Activated CD4-positive, alpha-beta T cell treated with anti-CD3 and anti-CD28 coated beads, Interleukin-2, amount 10 ng/mL, durations not matched to agents 24 days and 14 days (primary cell): Measurements from ENCODE around the gene DNPH1. TPM values are rescaled to one million over a fixed set of nuclear protein-coding genes. Genes with fewer than 3 reads are reported as not detected.

Experiments used
- DNase-seq: peaks from one replicate; pipeline ENCODE4 v3.0.0; 2022
- H3K27ac Mint-ChIP-seq: one replicate; pipeline ENCODE4 v1.8.0; 2022; ENCODE audit warnings: mild to moderate bottlenecking, mixed read lengths
- H3K27me3 Mint-ChIP-seq: one replicate; pipeline ENCODE4 v1.8.0; 2022; ENCODE audit warnings: mixed read lengths
- H3K36me3 Mint-ChIP-seq: one replicate; pipeline ENCODE4 v1.8.0; 2022; ENCODE audit warnings: low read depth, mild to moderate bottlenecking, mixed read lengths
- H3K4me1 Mint-ChIP-seq: one replicate; pipeline ENCODE4 v1.8.0; 2021; ENCODE audit warnings: mixed read lengths
- H3K4me3 Mint-ChIP-seq: one replicate; pipeline ENCODE4 v1.8.0; 2022; ENCODE audit warnings: mild to moderate bottlenecking, moderate library complexity, mixed read lengths
- H3K9me3 Mint-ChIP-seq: one replicate; pipeline ENCODE4 v1.8.0; 2021; ENCODE audit warnings: mixed read lengths
- intact Hi-C: fragments of 100-400 bp; cut with micrococcal nuclease; formaldehyde crosslinking; loops from one replicate; pipeline ENCODE4 v1.15.1; 2023
- total RNA-seq: library from RNA; stranded (reverse); gene quantifications from 2 replicates; pipeline ENCODE4 v1.2.3, GENCODE V29; 2022

DNPH1 gene
- total RNA-seq, 1 donor from 2014 or later: 78.9 TPM

- Mint-ChIP-seq H3K4me1 (peaks cover 36% of the 10 kb centered on the region), H3K9me3 (no peaks in the 10 kb centered on the region), H3K36me3 (peaks cover 40% of the 10 kb centered on the region), H3K27me3 (no peaks in the 10 kb centered on the region), H3K4me3 (peak overlapping the region; percentile 94), H3K27ac (peak overlapping the region; percentile 94)
- intact Hi-C loops: no loop called here
- no peak for DNase-seq
Measured at GRCh38 chr6:43183441-43183840, 45.8 kb downstream of the DNPH1 start.

GRCh38 chr6:43181942-43182860 lies 47.1 kb downstream of the DNPH1 start, which contains the start of gene CUL9:
Gene CUL9 (plus strand): TSS chr6:43182196. CDS start chr6:43184311, 2,115 bp downstream.
- intact Hi-C loops: loop anchor here (1.0 kb wide), 1 partner anchor 8 kb away; no protein-coding TSS in a partner anchor
- H3K27me3 Mint-ChIP-seq: no peaks in the 10 kb centered on the region
- no peaks in the 10 kb centered on the region for H3K9me3 Mint-ChIP-seq
- peak; percentile 97 for DNase-seq
- H3K4me1 Mint-ChIP-seq: peaks cover 36% of the 10 kb centered on the region
- H3K36me3 Mint-ChIP-seq: peaks cover 41% of the 10 kb centered on the region
- H3K27ac Mint-ChIP-seq: peak within 1 kb of the TSS; percentile 94
- H3K4me3 Mint-ChIP-seq: peak within 1 kb of the TSS; percentile 94

GRCh38 chr6:43181621-43181941 lies 47.7 kb downstream of the DNPH1 start:
- Mint-ChIP-seq H3K27me3 (no peaks in the 10 kb centered on the region), H3K36me3 (peaks cover 41% of the 10 kb centered on the region), H3K4me3 (peak overlapping the region; percentile 94), H3K27ac (peak overlapping the region; percentile 94), H3K9me3 (no peaks in the 10 kb centered on the region), H3K4me1 (peaks cover 36% of the 10 kb centered on the region)
- intact Hi-C loops: no loop called here
- no peak for DNase-seq

- DNase-seq: no peak
- intact Hi-C loops: no loop called here
- Mint-ChIP-seq H3K36me3 (peaks cover 42% of the 10 kb centered on the region), H3K4me1 (peaks cover 39% of the 10 kb centered on the region), H3K27me3 (no peaks in the 10 kb centered on the region), H3K9me3 (no peaks in the 10 kb centered on the region), H3K4me3 (peak overlapping the region; percentile 27), H3K27ac (peak overlapping the region; percentile 94)
Measured at GRCh38 chr6:43180985-43181384, 48.3 kb downstream of the DNPH1 start.

GRCh38 chr6:43180058-43180457 lies 49.2 kb downstream of the DNPH1 start:
- Mint-ChIP-seq H3K4me1 (peaks cover 41% of the 10 kb centered on the region), H3K4me3 (no peak overlapping the region), H3K27ac (peak overlapping the region; percentile 7), H3K9me3 (no peaks in the 10 kb centered on the region), H3K36me3 (peaks cover 50% of the 10 kb centered on the region), H3K27me3 (no peaks in the 10 kb centered on the region)
- no peak for DNase-seq
- intact Hi-C loops: no loop called here

- Mint-ChIP-seq H3K9me3 (no peaks in the 10 kb centered on the region), H3K36me3 (peaks cover 49% of the 10 kb centered on the region), H3K4me1 (peaks cover 38% of the 10 kb centered on the region), H3K4me3 (no peak overlapping the region), H3K27me3 (no peaks in the 10 kb centered on the region), H3K27ac (no peak overlapping the region)
- no peak for DNase-seq
- intact Hi-C loops: no loop called here
Measured at GRCh38 chr6:43178951-43179830, 50.1 kb downstream of the DNPH1 start.

GRCh38 chr6:43178150-43178549 lies 51.1 kb downstream of the DNPH1 start:
- peaks cover 38% of the 10 kb centered on the region for H3K4me1 Mint-ChIP-seq
- H3K9me3 Mint-ChIP-seq: no peaks in the 10 kb centered on the region
- no peak overlapping the region for H3K4me3 Mint-ChIP-seq
- intact Hi-C loops: no loop called here
- H3K27me3 Mint-ChIP-seq: no peaks in the 10 kb centered on the region
- H3K27ac Mint-ChIP-seq: no peak overlapping the region
- peaks cover 54% of the 10 kb centered on the region for H3K36me3 Mint-ChIP-seq
- DNase-seq: no peak

GRCh38 chr6:43176423-43176786 lies 52.9 kb downstream of the DNPH1 start:
- no peak for DNase-seq
- intact Hi-C loops: no loop called here
- H3K4me3 Mint-ChIP-seq: no peak overlapping the region
- H3K27ac Mint-ChIP-seq: peak overlapping the region; percentile 72
- H3K4me1 Mint-ChIP-seq: peaks cover 36% of the 10 kb centered on the region
- H3K27me3 Mint-ChIP-seq: no peaks in the 10 kb centered on the region
- no peaks in the 10 kb centered on the region for H3K9me3 Mint-ChIP-seq
- H3K36me3 Mint-ChIP-seq: peaks cover 58% of the 10 kb centered on the region

GRCh38 chr6:43175676-43176422 lies 53.4 kb downstream of the DNPH1 start:
- Mint-ChIP-seq H3K4me1 (peaks cover 34% of the 10 kb centered on the region), H3K4me3 (no peak overlapping the region), H3K27me3 (no peaks in the 10 kb centered on the region), H3K36me3 (peaks cover 56% of the 10 kb centered on the region), H3K9me3 (no peaks in the 10 kb centered on the region), H3K27ac (peak overlapping the region; percentile 72)
- intact Hi-C loops: loop anchor here (2.0 kb wide), 1 partner anchor 193 kb away; the partner anchor contains the start of gene ZNF318
- DNase-seq: no peak

Other genes starting within 250 kb of the DNPH1 start
- 54.2 and 54.6 TPM in 2 replicates for gene PPP2R5D, start 244.9 kb downstream of the DNPH1 start, total RNA-seq
- 93.5 and 94.3 TPM in 2 replicates for gene MEA1, start 215.5 kb downstream of the DNPH1 start, total RNA-seq
- gene KLHDC3, start 215.2 kb downstream of the DNPH1 start, total RNA-seq: 73.8 and 77.5 TPM in 2 replicates
- 79.9 and 83.4 TPM in 2 replicates for gene RRP36, start 207.9 kb downstream of the DNPH1 start, total RNA-seq
- 22.6 and 24.7 TPM in 2 replicates for gene CUL7, start 175.6 kb downstream of the DNPH1 start, total RNA-seq
- gene MRPL2, start 170.0 kb downstream of the DNPH1 start, total RNA-seq: 83.8 and 103 TPM in 2 replicates
- gene KLC4, start 169.8 kb downstream of the DNPH1 start, total RNA-seq: 9.5 and 10.7 TPM in 2 replicates
- gene PTK7, start 153.2 kb downstream of the DNPH1 start, total RNA-seq: 3.4 and 4.3 TPM in 2 replicates
- 54.3 and 55.2 TPM in 2 replicates for gene SRF, start 58.2 kb downstream of the DNPH1 start, total RNA-seq
- 38.1 and 39.4 TPM in 2 replicates for gene CUL9, start 47.3 kb downstream of the DNPH1 start, total RNA-seq
- 0.62 and 0.72 TPM in 2 replicates for gene TTBK1, start 14.0 kb upstream of the DNPH1 start, total RNA-seq
- not detected in 2 replicates for gene SLC22A7, start 68.8 kb upstream of the DNPH1 start, total RNA-seq
- gene CRIP3, start 79.3 kb upstream of the DNPH1 start, total RNA-seq: 0.43 and 0.79 TPM in 2 replicates
- 9.3 and 10.3 TPM in 2 replicates for gene ZNF318, start 140.2 kb upstream of the DNPH1 start, total RNA-seq
- 38.2 and 40.0 TPM in 2 replicates for gene ABCC10, start 198.1 kb upstream of the DNPH1 start, total RNA-seq
- gene DLK2, start 226.1 kb upstream of the DNPH1 start, total RNA-seq: 1.6 and 2.0 TPM in 2 replicates
- 40.7 and 41.1 TPM in 2 replicates for gene TJAP1, start 248.1 kb upstream of the DNPH1 start, total RNA-seq